Measurements from ENCODE around the gene CD101.
A peak's percentile ranks its signal among the peaks of the same experiment; 100 is the strongest.

CD101 gene

DNA sequence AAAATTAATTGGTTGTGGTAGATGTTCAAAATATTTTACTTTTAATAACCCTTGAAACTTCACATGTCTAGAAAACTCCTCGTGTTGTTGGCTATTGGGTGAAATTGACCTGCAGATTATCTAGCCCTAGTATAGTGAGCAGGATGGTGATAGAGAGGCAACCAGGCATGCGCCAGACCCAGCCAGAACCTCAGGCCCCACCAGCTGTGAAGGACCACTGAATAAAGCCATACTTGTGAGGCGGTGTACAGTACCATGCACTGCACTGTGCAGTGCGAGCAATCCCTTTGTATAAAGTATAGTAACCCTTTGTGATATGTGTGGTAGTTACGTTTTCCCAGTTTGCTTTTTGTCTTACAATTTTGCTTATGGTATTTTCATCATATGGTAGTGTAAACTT is 67.0 kb downstream of the CD101 start:
- H3K4me3 ChIP-seq (ENCODE audit: severe bottlenecking): no peak overlapping the region
- no peaks in the 10 kb centered on the region for H3K9me3 ChIP-seq (ENCODE audit: severe bottlenecking)
- TF ChIP-seq, protein P1, sequence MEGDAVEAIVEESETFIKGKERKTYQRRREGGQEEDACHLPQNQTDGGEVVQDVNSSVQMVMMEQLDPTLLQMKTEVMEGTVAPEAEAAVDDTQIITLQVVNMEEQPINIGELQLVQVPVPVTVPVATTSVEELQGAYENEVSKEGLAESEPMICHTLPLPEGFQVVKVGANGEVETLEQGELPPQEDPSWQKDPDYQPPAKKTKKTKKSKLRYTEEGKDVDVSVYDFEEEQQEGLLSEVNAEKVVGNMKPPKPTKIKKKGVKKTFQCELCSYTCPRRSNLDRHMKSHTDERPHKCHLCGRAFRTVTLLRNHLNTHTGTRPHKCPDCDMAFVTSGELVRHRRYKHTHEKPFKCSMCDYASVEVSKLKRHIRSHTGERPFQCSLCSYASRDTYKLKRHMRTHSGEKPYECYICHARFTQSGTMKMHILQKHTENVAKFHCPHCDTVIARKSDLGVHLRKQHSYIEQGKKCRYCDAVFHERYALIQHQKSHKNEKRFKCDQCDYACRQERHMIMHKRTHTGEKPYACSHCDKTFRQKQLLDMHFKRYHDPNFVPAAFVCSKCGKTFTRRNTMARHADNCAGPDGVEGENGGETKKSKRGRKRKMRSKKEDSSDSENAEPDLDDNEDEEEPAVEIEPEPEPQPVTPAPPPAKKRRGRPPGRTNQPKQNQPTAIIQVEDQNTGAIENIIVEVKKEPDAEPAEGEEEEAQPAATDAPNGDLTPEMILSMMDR (IDR thresholded peaks at IDR 0.05; ENCODE audit: poor library complexity, severe bottlenecking): no peak
- H3K27ac ChIP-seq (ENCODE audit: poor library complexity, severe bottlenecking): no peak overlapping the region
- no peaks in the 10 kb centered on the region for H3K27me3 ChIP-seq (ENCODE audit: insufficient read depth, poor library complexity, severe bottlenecking)
- no peak for DNase-seq (ENCODE audit: low spot score)
- peaks cover 32% of the 10 kb centered on the region for H3K36me3 ChIP-seq (ENCODE audit: low read depth)
- ATAC-seq (ENCODE audit: low read depth): no peak
- H3K4me1 ChIP-seq (ENCODE audit: insufficient read depth, poor library complexity, severe bottlenecking): no peaks in the 10 kb centered on the region

DNA sequence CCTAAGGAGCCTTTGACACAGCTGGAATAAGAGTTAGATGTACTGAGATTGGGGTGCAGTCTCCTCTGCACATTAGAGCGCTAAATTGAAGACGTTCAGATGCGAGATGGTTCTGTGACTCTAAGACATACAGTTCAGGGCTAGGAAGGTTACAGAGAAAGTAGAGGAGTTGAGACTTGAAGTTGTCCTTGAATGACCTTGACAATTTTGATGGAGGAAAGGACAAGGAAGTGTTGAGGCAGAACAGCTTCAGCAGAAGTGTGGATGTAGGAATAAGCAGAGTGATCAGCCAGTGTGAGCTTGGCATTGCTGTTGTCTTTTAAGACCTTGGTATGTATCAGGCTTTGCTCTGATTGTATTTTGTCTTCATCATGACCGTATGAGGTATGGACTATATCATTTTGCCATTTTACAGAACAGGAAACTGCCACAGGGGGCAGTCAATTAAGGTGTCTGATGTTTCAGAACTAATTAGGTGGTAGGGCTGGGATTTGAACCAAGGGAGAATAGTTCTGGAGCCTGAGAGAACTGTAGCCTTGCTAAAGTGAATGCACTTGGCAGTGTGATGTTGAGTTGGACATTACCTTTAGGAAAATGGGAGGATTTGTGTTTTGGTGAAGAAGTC is 67.8 kb downstream of the CD101 start:
- TF ChIP-seq, protein P1 (IDR thresholded peaks at IDR 0.05; ENCODE audit: poor library complexity, severe bottlenecking): no peak
- Histone ChIP-seq H3K36me3 (ENCODE audit: low read depth) (peaks cover 36% of the 10 kb centered on the region), H3K9me3 (ENCODE audit: severe bottlenecking) (no peaks in the 10 kb centered on the region), H3K4me3 (ENCODE audit: severe bottlenecking) (no peak overlapping the region), H3K4me1 (ENCODE audit: insufficient read depth, poor library complexity, severe bottlenecking) (no peaks in the 10 kb centered on the region), H3K27ac (ENCODE audit: poor library complexity, severe bottlenecking) (no peak overlapping the region), H3K27me3 (ENCODE audit: insufficient read depth, poor library complexity, severe bottlenecking) (no peaks in the 10 kb centered on the region)
- ATAC-seq (ENCODE audit: low read depth) (no peak), DNase-seq (ENCODE audit: low spot score) (no peak)

DNA sequence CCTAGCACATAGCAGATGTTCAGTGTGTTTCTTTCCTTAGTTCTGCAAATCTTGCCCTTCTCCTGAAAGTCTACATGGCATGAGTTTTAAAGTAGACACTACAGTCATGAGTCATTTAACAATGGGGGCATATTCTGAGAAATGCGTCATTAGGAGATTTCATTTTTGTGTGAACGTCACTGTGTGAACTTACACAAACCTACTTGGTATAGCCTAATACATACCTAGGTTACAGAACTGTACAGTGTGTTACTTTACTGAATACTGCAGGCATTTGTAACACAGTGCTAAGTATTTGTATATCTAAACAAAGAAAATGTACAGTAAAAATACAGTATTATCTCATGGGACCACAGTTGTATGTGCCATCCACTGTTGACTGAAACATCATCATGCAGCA is 68.6 kb downstream of the CD101 start:
- peaks cover 41% of the 10 kb centered on the region for H3K36me3 ChIP-seq (ENCODE audit: low read depth)

DNA sequence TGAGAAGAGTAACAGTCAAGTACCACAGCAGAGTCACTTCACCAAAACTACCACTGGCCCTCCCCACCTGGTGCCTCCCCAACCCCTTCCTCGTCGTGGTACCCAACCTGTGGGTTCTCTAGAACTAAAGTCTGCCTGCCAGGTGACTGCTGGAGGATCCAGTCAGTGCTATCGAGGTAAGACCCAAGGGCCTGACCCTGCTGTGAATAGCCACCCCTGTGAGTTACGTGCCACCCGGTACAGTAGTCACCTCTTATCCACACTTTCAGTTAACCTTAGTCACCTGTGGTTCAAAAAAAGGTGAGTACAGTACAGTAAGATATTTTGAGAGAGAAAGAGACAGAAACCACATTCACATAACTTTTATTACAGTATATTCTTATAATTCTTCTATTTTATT is 75.1 kb downstream of the CD101 start:
- DNase-seq (ENCODE audit: low spot score) (no peak), ATAC-seq (ENCODE audit: low read depth) (no peak)
- Histone ChIP-seq H3K27ac (ENCODE audit: poor library complexity, severe bottlenecking) (peak overlapping the region; percentile 46), H3K36me3 (ENCODE audit: low read depth) (peaks cover 81% of the 10 kb centered on the region), H3K9me3 (ENCODE audit: severe bottlenecking) (no peaks in the 10 kb centered on the region), H3K4me1 (ENCODE audit: insufficient read depth, poor library complexity, severe bottlenecking) (peaks cover 14% of the 10 kb centered on the region), H3K4me3 (ENCODE audit: severe bottlenecking) (no peak overlapping the region), H3K27me3 (ENCODE audit: insufficient read depth, poor library complexity, severe bottlenecking) (no peaks in the 10 kb centered on the region)
- TF ChIP-seq, protein P1 (IDR thresholded peaks at IDR 0.05; ENCODE audit: poor library complexity, severe bottlenecking): no peak

More for the DNA sequence above, 68.6 kb downstream of the CD101 start:
- Histone ChIP-seq H3K4me3 (ENCODE audit: severe bottlenecking) (no peak overlapping the region), H3K27me3 (ENCODE audit: insufficient read depth, poor library complexity, severe bottlenecking) (no peaks in the 10 kb centered on the region), H3K4me1 (ENCODE audit: insufficient read depth, poor library complexity, severe bottlenecking) (no peaks in the 10 kb centered on the region), H3K9me3 (ENCODE audit: severe bottlenecking) (no peaks in the 10 kb centered on the region), H3K27ac (ENCODE audit: poor library complexity, severe bottlenecking) (no peak overlapping the region)
- ATAC-seq (ENCODE audit: low read depth): no peak
- TF ChIP-seq, protein P1 (IDR thresholded peaks at IDR 0.05; ENCODE audit: poor library complexity, severe bottlenecking): no peak
- no peak for DNase-seq (ENCODE audit: low spot score)

DNA sequence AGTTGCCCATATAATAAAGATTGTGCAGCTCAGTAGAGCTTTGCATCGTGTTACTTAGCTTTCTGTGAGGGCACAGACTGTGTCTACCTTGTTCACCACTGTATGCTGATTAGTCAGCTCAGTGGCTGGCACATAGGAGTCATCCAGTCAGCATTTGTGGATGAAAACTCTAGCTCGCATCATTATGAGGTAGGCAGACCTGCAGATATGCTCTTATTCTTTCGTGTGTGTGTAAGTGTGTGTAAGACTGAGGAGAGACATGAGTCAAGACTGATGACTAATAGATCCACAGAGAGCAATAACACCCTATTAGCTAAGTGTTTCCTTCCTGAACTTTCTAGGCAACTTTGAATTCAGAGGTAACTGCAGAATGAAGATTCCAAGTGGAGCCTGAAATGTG is 75.7 kb downstream of the CD101 start:
- DNase-seq (ENCODE audit: low spot score): no peak
- TF ChIP-seq, protein P1 (IDR thresholded peaks at IDR 0.05; ENCODE audit: poor library complexity, severe bottlenecking): no peak

More for the DNA sequence above, 75.7 kb downstream of the CD101 start:
- Histone ChIP-seq H3K27me3 (ENCODE audit: insufficient read depth, poor library complexity, severe bottlenecking) (no peaks in the 10 kb centered on the region), H3K9me3 (ENCODE audit: severe bottlenecking) (no peaks in the 10 kb centered on the region), H3K4me1 (ENCODE audit: insufficient read depth, poor library complexity, severe bottlenecking) (peaks cover 14% of the 10 kb centered on the region), H3K27ac (ENCODE audit: poor library complexity, severe bottlenecking) (peak overlapping the region; percentile 46), H3K4me3 (ENCODE audit: severe bottlenecking) (no peak overlapping the region), H3K36me3 (ENCODE audit: low read depth) (peaks cover 87% of the 10 kb centered on the region)
- ATAC-seq (ENCODE audit: low read depth): peak; percentile 99

Measured in RWPE2 (cell line).